ENCODE measurements around the gene PRPS1L1.

The PRPS1L1 gene

GRCh38 chr7:17976952-17977351, 50.7 kb downstream of the PRPS1L1 start:
- H4K12ac ChIP-seq (ENCODE audit: low read depth, low read length) = no peak overlapping the region
- H3K4ac ChIP-seq (ENCODE audit: low read depth, low read length) = no peak overlapping the region
- H3K79me2 ChIP-seq (ENCODE audit: control insufficient read depth, insufficient read depth, low read length, poor library complexity) = no peaks in the 10 kb centered on the region
- H3K9ac ChIP-seq (ENCODE audit: low read length) = no peak overlapping the region
- no CpG with 5 or more reads among the region's 2 CpGs for WGBS (ENCODE audit: extremely low coverage, insufficient coverage, insufficient read length)
- no peak overlapping the region for H3K23ac ChIP-seq (ENCODE audit: low read length)
- H3K14ac ChIP-seq (ENCODE audit: low read length) = no peak overlapping the region
- no peak overlapping the region for H3K18ac ChIP-seq (ENCODE audit: low read length)
- no peak overlapping the region for H4K8ac ChIP-seq (ENCODE audit: low read depth, low read length)
- no peak overlapping the region for H3K4me2 ChIP-seq (ENCODE audit: low read length)
- no peak overlapping the region for H2AFZ ChIP-seq (ENCODE audit: insufficient read depth, low read length, poor library complexity)
- no peak for DNase-seq
- no peaks in the 10 kb centered on the region for H3K36me3 ChIP-seq (ENCODE audit: control insufficient read depth in 1 of 2, insufficient read depth in 2 of 2, low read length in 2 of 2)
- no peaks in the 10 kb centered on the region for H3K9me3 ChIP-seq (ENCODE audit: insufficient read depth, low read depth, low read length)
- no peak overlapping the region for H4K91ac ChIP-seq (ENCODE audit: low read depth, low read length)
- no peak overlapping the region for H2BK120ac ChIP-seq (ENCODE audit: insufficient read depth, low read length, poor library complexity)
- no peak overlapping the region for H2BK12ac ChIP-seq (ENCODE audit: low read length)
- no peaks in the 10 kb centered on the region for H3K27me3 ChIP-seq (ENCODE audit: insufficient read depth, low read length)
- H2AK5ac ChIP-seq (ENCODE audit: low read length) = no peak overlapping the region
- H3K4me3 ChIP-seq (ENCODE audit: low read depth, low read length) = no peak overlapping the region
- H3K27ac ChIP-seq (ENCODE audit: low read depth, low read length) = no peak overlapping the region
- no peak overlapping the region for H2BK5ac ChIP-seq (ENCODE audit: low read depth, low read length, poor library complexity)
- no peaks in the 10 kb centered on the region for H3K4me1 ChIP-seq (ENCODE audit: control insufficient read depth in 1 of 2, insufficient read depth in 2 of 2, low read length in 2 of 2)
- H3K79me1 ChIP-seq (ENCODE audit: low read length) = no peaks in the 10 kb centered on the region
